GM21528 (cell line): Measurements from ENCODE around the gene PPP4R3B.

ENCODE experiments used
- ATAC-seq: cut with Tn5 transposase; IDR thresholded peaks from one replicate; pipeline ENCODE4 v1.9.1; 2021; ENCODE audit warnings: mild to moderate bottlenecking, moderate library complexity; ENCODE audit not compliant: unreplicated experiment, low FRiP score

Gene PPP4R3B

GRCh38 chr2:55617175-55618024 lies at the start of gene PPP4R3B:
PPP4R3B (minus strand) TSS chr2:55617622; CDS start chr2:55617285, 337 bp downstream.
- ATAC-seq = peak; percentile 88

DNA sequence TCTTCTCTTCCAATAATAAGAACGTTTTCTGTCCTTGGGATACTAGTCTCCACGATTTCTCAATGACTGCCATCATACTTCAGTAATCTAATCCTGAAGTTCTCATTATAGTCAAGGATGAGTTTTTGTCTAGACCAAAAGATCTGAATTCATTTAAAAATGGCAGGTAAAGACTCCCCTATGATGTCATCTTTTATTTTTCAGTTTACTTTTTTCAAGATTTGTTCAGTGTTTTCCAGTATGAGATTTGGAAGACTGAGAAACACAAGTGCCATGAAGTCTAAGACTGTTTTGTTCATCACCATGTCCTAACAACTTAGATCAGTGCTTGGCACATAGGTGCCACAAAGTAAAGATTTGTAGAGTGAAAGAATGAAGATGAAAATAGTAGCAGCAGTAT lies 35.8 kb upstream of the PPP4R3B start:
- ATAC-seq = no peak

GRCh38 chr2:55649211-55649610 lies 31.8 kb upstream of the PPP4R3B start:
- ATAC-seq = no peak

DNA sequence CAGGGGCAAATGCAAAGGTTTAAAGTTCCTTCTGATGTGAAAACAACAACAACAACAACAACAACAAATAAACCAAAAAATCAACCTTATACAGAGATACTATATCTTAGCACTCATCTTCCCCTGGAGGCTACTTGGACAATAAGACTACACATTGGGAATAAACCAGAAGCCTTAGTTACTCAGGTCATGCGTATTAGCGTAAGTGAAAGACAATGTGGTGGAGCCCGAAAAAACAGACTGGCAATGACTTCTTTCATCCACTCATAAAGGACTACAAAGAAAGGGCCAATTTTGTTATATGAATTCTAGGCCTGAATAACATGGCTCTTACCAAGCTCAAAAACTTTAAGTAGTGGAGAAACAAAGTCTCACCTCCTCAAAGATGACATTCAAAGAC lies 19.4 kb upstream of the PPP4R3B start:
- ATAC-seq = no peak

DNA sequence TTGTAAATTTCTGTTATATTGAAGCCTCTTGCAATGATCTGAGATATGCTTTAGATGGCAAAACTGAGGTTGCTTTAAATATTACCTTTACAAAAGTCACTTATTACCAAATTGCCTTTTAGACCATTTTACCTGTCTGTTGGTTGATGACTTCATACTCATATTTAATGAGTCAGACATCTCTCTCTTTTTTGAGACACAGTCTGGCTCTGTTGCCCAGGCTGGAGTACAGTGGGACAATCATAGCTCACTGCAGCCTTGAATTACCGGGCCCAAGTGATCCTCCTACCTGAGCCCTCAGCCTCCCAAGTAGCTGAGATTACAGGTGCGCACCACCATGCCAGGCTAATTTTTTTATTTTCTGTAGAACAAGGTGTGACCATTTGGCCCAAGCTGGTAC lies 11.5 kb upstream of the PPP4R3B start:
- ATAC-seq = no peak

DNA sequence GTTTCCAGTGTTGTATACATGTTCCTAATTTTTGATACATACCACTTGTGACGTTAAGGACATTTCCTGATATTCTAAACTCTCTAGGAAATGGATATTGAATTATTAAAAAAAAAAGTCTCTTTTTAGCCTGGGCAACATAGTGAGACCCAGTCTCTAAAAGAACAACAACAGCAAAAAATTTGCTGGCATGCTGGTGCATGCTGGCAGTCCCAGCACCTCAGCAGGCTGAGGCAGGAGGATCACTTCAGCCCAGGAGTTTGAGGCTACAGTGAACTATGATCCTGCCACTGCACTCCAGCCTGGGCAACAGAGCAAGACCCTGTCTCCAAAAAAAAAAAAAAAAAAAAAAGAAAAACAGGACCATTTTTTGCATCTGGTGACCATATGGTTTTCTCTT lies 10.5 kb upstream of the PPP4R3B start:
- ATAC-seq = no peak

GRCh38 chr2:55621802-55622201 lies 4.4 kb upstream of the PPP4R3B start:
- no peak for ATAC-seq

DNA sequence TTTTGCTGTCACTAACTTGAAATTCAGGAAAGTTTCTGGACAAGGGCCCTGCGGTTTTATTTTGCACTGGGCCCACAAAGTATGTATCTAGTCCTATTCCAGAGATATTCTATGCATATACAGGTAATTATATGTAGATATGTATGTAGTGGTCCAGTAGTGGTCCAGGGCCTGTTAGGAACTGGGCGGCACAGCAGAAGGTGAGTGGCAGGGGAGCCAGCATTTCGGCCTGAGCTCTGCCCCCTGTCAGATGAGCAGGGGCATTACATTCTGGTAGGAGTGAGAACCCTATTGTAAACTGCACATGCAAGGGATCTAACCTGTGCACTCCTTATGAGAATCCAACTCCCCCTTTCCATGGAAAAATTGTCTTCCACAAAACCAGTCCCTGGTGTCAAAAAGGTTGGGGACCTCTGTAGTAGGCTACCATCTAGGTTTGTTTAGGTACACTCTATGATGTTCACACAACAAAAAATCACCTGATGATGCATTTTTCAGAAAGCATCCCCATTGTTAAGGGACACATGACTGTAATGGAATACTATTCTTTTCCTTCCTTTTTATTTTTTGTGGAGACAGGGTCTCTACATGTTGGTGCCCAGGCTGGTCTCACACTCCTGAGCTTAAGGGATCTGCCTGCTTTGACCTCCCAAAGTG lies 2.8 kb upstream of the PPP4R3B start:
- ATAC-seq = no peak

- ATAC-seq = peak; percentile 43
These were observed 1.0 kb upstream of the PPP4R3B start for GRCh38 chr2:55618275-55619055.

DNA sequence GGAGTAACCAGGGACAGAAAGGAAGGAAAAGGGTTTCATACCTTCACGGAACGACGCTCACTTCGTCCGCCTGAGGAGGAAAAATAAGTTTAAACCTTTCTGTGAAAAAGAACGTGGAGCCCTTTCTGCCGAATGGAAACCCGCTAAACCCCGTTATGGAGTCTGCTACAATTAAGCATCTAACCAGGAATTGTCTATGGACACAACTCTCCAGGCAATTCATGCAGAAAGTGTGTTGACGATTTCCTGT lies 528 bp upstream of the PPP4R3B start:
- ATAC-seq = no peak

GRCh38 chr2:55616551-55617174 lies 759 bp downstream of the PPP4R3B start:
- peak; percentile 23 for ATAC-seq

- no peak for ATAC-seq
These were observed 5.4 kb downstream of the PPP4R3B start for GRCh38 chr2:55611997-55612396.

- no peak for ATAC-seq
These were observed 6.3 kb downstream of the PPP4R3B start for GRCh38 chr2:55610954-55611743.

GRCh38 chr2:55609938-55610578 lies 7.4 kb downstream of the PPP4R3B start:
- no peak for ATAC-seq

GRCh38 chr2:55609193-55609794 lies 8.1 kb downstream of the PPP4R3B start:
- ATAC-seq = no peak

- ATAC-seq = no peak
These were observed 9.7 kb downstream of the PPP4R3B start for GRCh38 chr2:55607717-55608116.

DNA sequence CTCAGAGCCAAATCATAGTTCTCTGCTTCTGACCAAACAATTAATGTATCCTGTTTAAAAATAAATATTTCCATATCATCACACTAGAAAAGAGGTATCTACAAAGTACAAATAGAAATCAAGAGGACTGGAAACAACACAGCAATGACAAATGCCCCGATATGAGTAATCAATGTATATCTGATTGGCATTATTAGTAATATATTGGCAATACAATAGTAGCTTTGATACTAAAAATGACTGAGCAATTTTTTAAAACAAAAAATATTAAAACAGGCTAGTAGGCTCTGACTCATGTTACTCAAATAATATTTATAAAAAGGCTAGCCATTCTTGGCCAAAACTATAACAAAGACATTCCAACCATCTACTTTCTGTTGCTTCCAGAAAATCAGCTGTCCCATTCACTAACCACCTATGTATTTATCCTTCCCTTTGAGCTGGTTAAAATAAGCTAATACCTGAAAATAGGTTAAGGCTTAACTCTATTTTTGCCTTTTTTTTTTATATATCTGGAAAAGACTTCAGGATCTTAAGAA lies 13.3 kb downstream of the PPP4R3B start:
- ATAC-seq = no peak

GRCh38 chr2:55601849-55602248 lies 15.6 kb downstream of the PPP4R3B start:
- no peak for ATAC-seq
